Keratinocyte (primary cell): Measurements from ENCODE around the gene LRFN4. TPM values are rescaled to one million over a fixed set of nuclear protein-coding genes. Genes with fewer than 3 reads are reported as not detected.

ENCODE experiments used
- DNase-seq: peaks from one replicate; pipeline ENCODE4 v3.0.0-alpha.2; 2011; ENCODE audit warnings: low read depth, missing footprints, low spot score
- FAIRE-seq: peaks from 2 replicates; lab custom pipeline; 2011; peaks lifted over from hg19 to GRCh38; lab: Jason Lieb, UNC
- H2AFZ ChIP-seq: 2 replicates; pipeline ENCODE4 v1.6.0; 2012; ENCODE audit warnings: low read length, control low read depth, inconsistent platforms; ENCODE audit not compliant: control insufficient read depth
- H3K27ac ChIP-seq: 2 replicates; pipeline ENCODE4 v1.5.1; 2011; ENCODE audit warnings: low read length; ENCODE audit not compliant: control insufficient read depth, insufficient read depth
- H3K27me3 ChIP-seq: 3 replicates; pipeline ENCODE4 v1.6.0; 2011; ENCODE audit warnings: low read length; ENCODE audit not compliant: control insufficient read depth, insufficient read depth; ENCODE audit errors: extremely low read depth
- H3K36me3 ChIP-seq, 2 experiments: 2 replicates in 1 of 2; 3 replicates in 1 of 2; pipeline ENCODE4 v1.5.1; 2011; ENCODE audit warnings: low read length in 2 of 2, mild to moderate bottlenecking in 1 of 2; ENCODE audit not compliant: control insufficient read depth in 2 of 2, insufficient read depth in 2 of 2; ENCODE audit errors: extremely low read depth in 1 of 2
- H3K4me1 ChIP-seq: 3 replicates; pipeline ENCODE4 v1.5.1; 2011; ENCODE audit warnings: low read length; ENCODE audit not compliant: control insufficient read depth, insufficient read depth; ENCODE audit errors: extremely low read depth
- H3K4me2 ChIP-seq: 3 replicates; pipeline ENCODE4 v1.6.0; 2011; ENCODE audit warnings: low read depth, low read length; ENCODE audit not compliant: control insufficient read depth, insufficient read depth; ENCODE audit errors: extremely low read depth
- H3K4me3 ChIP-seq, 3 experiments: fragments of 200-600 bp in 1 of 3; sonication (generic) in 1 of 3; 2 replicates in 2 of 3; 3 replicates in 1 of 3; pipeline ENCODE4 v1.5.1; 2011 to 2016; ENCODE audit warnings: low read length in 3 of 3, mild to moderate bottlenecking in 3 of 3, control low read depth in 2 of 3, inconsistent platforms in 1 of 3, low read depth in 1 of 3, mixed read lengths in 1 of 3, mixed run types in 1 of 3, moderate library complexity in 1 of 3; ENCODE audit not compliant: control insufficient read depth in 2 of 3, insufficient read depth in 2 of 3; ENCODE audit errors: extremely low read depth in 1 of 3
- H3K79me2 ChIP-seq: 2 replicates; pipeline ENCODE4 v1.6.0; 2012; ENCODE audit warnings: low read length; ENCODE audit not compliant: control insufficient read depth, insufficient read depth
- H3K9ac ChIP-seq: 3 replicates; pipeline ENCODE4 v1.6.0; 2011; ENCODE audit warnings: low read length; ENCODE audit not compliant: control insufficient read depth, insufficient read depth; ENCODE audit errors: extremely low read depth
- H3K9me1 ChIP-seq: 3 replicates; pipeline ENCODE4 v1.6.0; 2011; ENCODE audit warnings: low read length; ENCODE audit not compliant: control insufficient read depth, insufficient read depth; ENCODE audit errors: extremely low read depth
- H3K9me3 ChIP-seq: 2 replicates; pipeline ENCODE4 v1.5.1; 2012; ENCODE audit warnings: low read depth, low read length; ENCODE audit not compliant: control insufficient read depth
- H4K20me1 ChIP-seq: 3 replicates; pipeline ENCODE4 v1.6.0; 2011; ENCODE audit warnings: low read length; ENCODE audit not compliant: control insufficient read depth, insufficient read depth; ENCODE audit errors: extremely low read depth
- CTCF ChIP-seq, 3 experiments: IDR thresholded peaks in 1 of 3; conservative IDR thresholded peaks in 1 of 3; optimal IDR thresholded peaks in 1 of 3; 2 replicates in 2 of 3; 3 replicates in 1 of 3; pipeline versions ENCODE3 to v1.5.1; 2011; ENCODE audit warnings: low read length in 3 of 3, mild to moderate bottlenecking in 3 of 3, moderate library complexity in 2 of 3, control low read depth in 1 of 3, inconsistent platforms in 1 of 3; ENCODE audit not compliant: insufficient read depth in 2 of 3; ENCODE audit errors: extremely low read depth in 1 of 3
- EZH2 ChIP-seq: IDR thresholded peaks from one replicate; pipeline ENCODE4 v1.6.1; 2012; ENCODE audit warnings: inconsistent platforms, mild to moderate bottlenecking, low read length, moderate library complexity
- dilution Hi-C: fragments of 300-500 bp; cut with MboI; formaldehyde crosslinking; loops from one replicate; pipeline ENCODE4 v1.7.0; 2020; ENCODE audit warnings: low sequenced_read_pairs; ENCODE audit not compliant: extremely low pct_ligation_motif_present
- polyA plus RNA-seq, 5 experiments: library from polyadenylated mRNA; depleted of rRNA in 3 of 5; stranded (reverse) in 3 of 5; stranded (forward) in 1 of 5; unstranded in 1 of 5; fragments of >200 nt; gene quantifications; 1 replicate in 1 of 5; 2 replicates in 3 of 5; 3 replicates in 1 of 5; pipeline versions ENCODE4 v1.2.1 to v1.2.3, GENCODE V29; 2011 to 2012; ENCODE audit warnings: missing spikeins in 2 of 5, low read depth in 1 of 5, low replicate concordance in 1 of 5

The LRFN4 gene
- polyA plus RNA-seq, 1 donor (not counting 4 experiments of a cell fraction or from before 2014, with no cell fraction given), result 1.1 TPM

- DNase-seq (no peak), FAIRE-seq (peak; percentile 67)
- H3K9ac ChIP-seq, result no peak overlapping the region
Measured at GRCh38 chr11:66815646-66816045, 41.2 kb upstream of the LRFN4 start.

GRCh38 chr11:66818231-66818955 lies 38.5 kb upstream of the LRFN4 start:
- no peaks in the 10 kb centered on the region for H3K9me1 ChIP-seq
- no peak for TF ChIP-seq CTCF (optimal IDR thresholded peaks at IDR 0.05 in 1 of 3, IDR thresholded peaks at IDR 0.05 in 1 of 3, conservative IDR thresholded peaks at IDR 0.05 in 1 of 3; ENCODE audit: extremely low read depth in 1 of 3, insufficient read depth in 2 of 3, low read length in 3 of 3)
- no peak for TF ChIP-seq EZH2
- H3K36me3 ChIP-seq, result peaks cover 0 to 7% of the 10 kb centered on the region in 2 experiments
- DNase-seq, result no peak
- dilution Hi-C loops, result no loop called here
- H3K4me1 ChIP-seq, result peaks cover 14% of the 10 kb centered on the region
- no peaks in the 10 kb centered on the region for H3K79me2 ChIP-seq
- H3K27me3 ChIP-seq, result no peaks in the 10 kb centered on the region
- no peak for FAIRE-seq
- H3K4me2 ChIP-seq, result no peak overlapping the region
- H3K9ac ChIP-seq, result no peak overlapping the region
- no peak overlapping the region for H2AFZ ChIP-seq
- no peaks in the 10 kb centered on the region for H4K20me1 ChIP-seq
- H3K27ac ChIP-seq, result no peak overlapping the region
- no peaks in the 10 kb centered on the region for H3K9me3 ChIP-seq
- no peak overlapping the region for H3K4me3 ChIP-seq

More at GRCh38 chr11:66815646-66816045, 41.2 kb upstream of the LRFN4 start:
- dilution Hi-C loops, result no loop called here
- Histone ChIP-seq H3K36me3 (peaks cover 0 to 4% of the 10 kb centered on the region in 2 experiments), H2AFZ (no peak overlapping the region), H3K9me1 (no peaks in the 10 kb centered on the region), H3K27ac (peak overlapping the region; percentile 36), H3K79me2 (no peaks in the 10 kb centered on the region), H4K20me1 (no peaks in the 10 kb centered on the region), H3K4me1 (peaks cover 14% of the 10 kb centered on the region), H3K27me3 (no peaks in the 10 kb centered on the region), H3K4me2 (peak overlapping the region; percentile 44), H3K9me3 (no peaks in the 10 kb centered on the region), H3K4me3 (no peak overlapping the region)
- TF ChIP-seq EZH2, result no peak
- no peak for TF ChIP-seq CTCF (optimal IDR thresholded peaks at IDR 0.05 in 1 of 3, IDR thresholded peaks at IDR 0.05 in 1 of 3, conservative IDR thresholded peaks at IDR 0.05 in 1 of 3; ENCODE audit: extremely low read depth in 1 of 3, insufficient read depth in 2 of 3, low read length in 3 of 3)
